NCI-H345 treated with DMSO at 0.1 percent for 48 hours (cell line): Measurements from ENCODE around the gene FOXP4.

Experiments used
- DNase-seq: peaks from one replicate; lab custom pipeline; 2025; ENCODE audit not compliant: unreplicated experiment; lab: John Stamatoyannopoulos, UW

The FOXP4 gene

GRCh38 chr6:41561931-41562911, 16.0 kb downstream of the FOXP4 start:
- no peak for DNase-seq

- no peak for DNase-seq
These were observed 17.0 kb downstream of the FOXP4 start for GRCh38 chr6:41563060-41563776.

GRCh38 chr6:41564448-41565142, 18.4 kb downstream of the FOXP4 start:
- no peak for DNase-seq

- DNase-seq: no peak
These were observed 19.5 kb downstream of the FOXP4 start for GRCh38 chr6:41565701-41566100.

GRCh38 chr6:41566961-41567360, 20.8 kb downstream of the FOXP4 start:
- no peak for DNase-seq

GRCh38 chr6:41567684-41568083, 21.5 kb downstream of the FOXP4 start:
- no peak for DNase-seq

- peak; percentile 68 for DNase-seq
These were observed 22.0 kb downstream of the FOXP4 start for GRCh38 chr6:41568202-41568584.

- peak; percentile 85 for DNase-seq
These were observed 22.6 kb downstream of the FOXP4 start for GRCh38 chr6:41568585-41569384.

GRCh38 chr6:41570259-41570615, 24.1 kb downstream of the FOXP4 start:
- DNase-seq: no peak

GRCh38 chr6:41571021-41571780, 25.0 kb downstream of the FOXP4 start:
- no peak for DNase-seq

- DNase-seq: no peak
These were observed 26.4 kb downstream of the FOXP4 start for GRCh38 chr6:41572613-41573012.

GRCh38 chr6:41573276-41573675, 27.1 kb downstream of the FOXP4 start:
- DNase-seq: no peak

GRCh38 chr6:41573985-41574384, 27.8 kb downstream of the FOXP4 start:
- DNase-seq: no peak

GRCh38 chr6:41575598-41575997, 29.4 kb downstream of the FOXP4 start:
- DNase-seq: no peak

- DNase-seq: no peak
These were observed 30.5 kb downstream of the FOXP4 start for GRCh38 chr6:41576667-41577066.

- peak; percentile 93 for DNase-seq
These were observed 31.4 kb downstream of the FOXP4 start for GRCh38 chr6:41577356-41578216.

GRCh38 chr6:41578217-41579087, 32.3 kb downstream of the FOXP4 start:
- no peak for DNase-seq

- DNase-seq: no peak
These were observed 33.0 kb downstream of the FOXP4 start for GRCh38 chr6:41579088-41579610.
